ENCODE results near the gene MVB12B. TPM values are rescaled to one million over a fixed set of nuclear protein-coding genes. Genes with fewer than 3 reads are reported as not detected.

MVB12B gene
- total RNA-seq, 1 donor from 2014 or later, result 0.26 TPM

GRCh38 chr9:126367139-126367538 lies 40.5 kb downstream of the MVB12B start:
- Histone ChIP-seq H3K27me3 (ENCODE audit: control insufficient read depth, insufficient read depth, low read length) (no peaks in the 10 kb centered on the region), H3K4me3 (ENCODE audit: low read depth, low read length) (no peak overlapping the region), H3K36me3 (ENCODE audit: control insufficient read depth, insufficient read depth, low read length) (no peaks in the 10 kb centered on the region)
- FAIRE-seq (no peak), DNase-seq (ENCODE audit: low read depth) (no peak)
- no peak for TF ChIP-seq CTCF (IDR thresholded peaks at IDR 0.05; ENCODE audit: insufficient read depth, low read length, severe bottlenecking)

GRCh38 chr9:126367616-126368015 lies 41.0 kb downstream of the MVB12B start:
- Histone ChIP-seq H3K27me3 (ENCODE audit: control insufficient read depth, insufficient read depth, low read length) (no peaks in the 10 kb centered on the region), H3K4me3 (ENCODE audit: low read depth, low read length) (no peak overlapping the region), H3K36me3 (ENCODE audit: control insufficient read depth, insufficient read depth, low read length) (no peaks in the 10 kb centered on the region)
- no peak for TF ChIP-seq CTCF (IDR thresholded peaks at IDR 0.05; ENCODE audit: insufficient read depth, low read length, severe bottlenecking)
- peak; percentile 39 for DNase-seq (ENCODE audit: low read depth)
- no peak for FAIRE-seq

- no peak for FAIRE-seq
- H3K36me3 ChIP-seq (ENCODE audit: control insufficient read depth, insufficient read depth, low read length), result no peaks in the 10 kb centered on the region
- DNase-seq (ENCODE audit: low read depth), result no peak
- no peak overlapping the region for H3K4me3 ChIP-seq (ENCODE audit: low read depth, low read length)
- TF ChIP-seq CTCF (IDR thresholded peaks at IDR 0.05; ENCODE audit: insufficient read depth, low read length, severe bottlenecking), result no peak
- no peaks in the 10 kb centered on the region for H3K27me3 ChIP-seq (ENCODE audit: control insufficient read depth, insufficient read depth, low read length)
These were observed 41.4 kb downstream of the MVB12B start for GRCh38 chr9:126368020-126368419.

- no peak for DNase-seq (ENCODE audit: low read depth)
- no peak for FAIRE-seq
- no peak for TF ChIP-seq CTCF (IDR thresholded peaks at IDR 0.05; ENCODE audit: insufficient read depth, low read length, severe bottlenecking)
These were observed 44.6 kb downstream of the MVB12B start for GRCh38 chr9:126371007-126371870.

GRCh38 chr9:126372716-126373115 lies 46.1 kb downstream of the MVB12B start:
- no peak for TF ChIP-seq CTCF (IDR thresholded peaks at IDR 0.05; ENCODE audit: insufficient read depth, low read length, severe bottlenecking)
- Histone ChIP-seq H3K27me3 (ENCODE audit: control insufficient read depth, insufficient read depth, low read length) (no peaks in the 10 kb centered on the region), H3K4me3 (ENCODE audit: low read depth, low read length) (no peak overlapping the region), H3K36me3 (ENCODE audit: control insufficient read depth, insufficient read depth, low read length) (no peaks in the 10 kb centered on the region)
- FAIRE-seq (no peak), DNase-seq (ENCODE audit: low read depth) (peak; percentile 35)

More at GRCh38 chr9:126371007-126371870, 44.6 kb downstream of the MVB12B start:
- no peak overlapping the region for H3K4me3 ChIP-seq (ENCODE audit: low read depth, low read length)
- H3K36me3 ChIP-seq (ENCODE audit: control insufficient read depth, insufficient read depth, low read length), result no peaks in the 10 kb centered on the region
- H3K27me3 ChIP-seq (ENCODE audit: control insufficient read depth, insufficient read depth, low read length), result no peaks in the 10 kb centered on the region

Measured in bronchial epithelial cell (primary cell).